ENCODE results near the gene POGLUT3.
A peak's percentile ranks its signal among the peaks of the same experiment; 100 is the strongest.

The POGLUT3 gene

GRCh38 chr11:108495326-108495725 is 2.9 kb downstream of the POGLUT3 start:
- DNase-seq (ENCODE audit: low read depth in 2 of 2), result no peak
- no peak for TF ChIP-seq CTCF (IDR thresholded peaks at IDR 0.05; ENCODE audit: low read depth, low read length)
- H3K4me3 ChIP-seq (replicated peaks in 1 of 2; ENCODE audit: low read depth in 2 of 2, low read length in 2 of 2), result no peak overlapping the region

GRCh38 chr11:108494182-108494581 is 4.0 kb downstream of the POGLUT3 start:
- H3K4me3 ChIP-seq (replicated peaks in 1 of 2; ENCODE audit: low read depth in 2 of 2, low read length in 2 of 2), result no peak overlapping the region
- no peak for DNase-seq (ENCODE audit: low read depth in 2 of 2)
- no peak for TF ChIP-seq CTCF (IDR thresholded peaks at IDR 0.05; ENCODE audit: low read depth, low read length)

GRCh38 chr11:108491936-108492335 is 6.2 kb downstream of the POGLUT3 start:
- no peak overlapping the region for H3K4me3 ChIP-seq (replicated peaks in 1 of 2; ENCODE audit: low read depth in 2 of 2, low read length in 2 of 2)
- TF ChIP-seq CTCF (IDR thresholded peaks at IDR 0.05; ENCODE audit: low read depth, low read length), result no peak
- no peak for DNase-seq (ENCODE audit: low read depth in 2 of 2)

GRCh38 chr11:108486828-108487227 is 11.4 kb downstream of the POGLUT3 start:
- no peak overlapping the region for H3K4me3 ChIP-seq (replicated peaks in 1 of 2; ENCODE audit: low read depth in 2 of 2, low read length in 2 of 2)
- no peak for DNase-seq (ENCODE audit: low read depth in 2 of 2)
- TF ChIP-seq CTCF (IDR thresholded peaks at IDR 0.05; ENCODE audit: low read depth, low read length), result no peak

GRCh38 chr11:108486331-108486730 is 11.9 kb downstream of the POGLUT3 start:
- no peak for DNase-seq (ENCODE audit: low read depth in 2 of 2)
- no peak for TF ChIP-seq CTCF (IDR thresholded peaks at IDR 0.05; ENCODE audit: low read depth, low read length)
- no peak overlapping the region for H3K4me3 ChIP-seq (replicated peaks in 1 of 2; ENCODE audit: low read depth in 2 of 2, low read length in 2 of 2)

GRCh38 chr11:108483163-108483562 is 15.0 kb downstream of the POGLUT3 start:
- peak in 1 of 2 donors; percentile 11 for DNase-seq (ENCODE audit: low read depth in 2 of 2)
- no peak for TF ChIP-seq CTCF (IDR thresholded peaks at IDR 0.05; ENCODE audit: low read depth, low read length)
- no peak overlapping the region for H3K4me3 ChIP-seq (replicated peaks in 1 of 2; ENCODE audit: low read depth in 2 of 2, low read length in 2 of 2)
